Measurements from ENCODE around the gene TENT5A. TPM values are rescaled to one million over a fixed set of nuclear protein-coding genes. Genes with fewer than 3 reads are reported as not detected.
"Not testable (repeated sequence)": the region's sequence is repeated elsewhere in the genome, so short reads cannot be mapped to it uniquely, and the experiment has no call there.

The TENT5A gene
- total RNA-seq, 3 donors from 2014 or later = 26.3 to 30.4 (median 29.5) TPM

DNA sequence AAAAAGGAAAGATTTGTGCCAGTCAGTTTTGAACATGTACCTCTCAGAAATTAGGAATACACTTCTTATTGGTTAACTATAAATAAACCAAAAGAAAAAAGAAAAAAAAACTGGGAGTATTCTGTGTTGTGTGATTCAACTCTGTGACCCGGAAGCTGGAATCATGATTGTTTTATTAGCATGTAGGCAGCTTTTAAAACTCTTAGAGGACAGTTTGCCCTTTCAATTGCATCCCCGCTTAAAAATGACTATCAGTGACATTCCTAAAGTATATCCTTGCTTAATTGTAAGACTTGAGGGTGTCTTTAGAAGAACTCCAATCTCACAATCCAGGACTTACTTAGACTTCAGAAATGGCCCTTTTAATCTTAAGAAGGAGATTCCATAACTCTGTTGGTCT, 29.1 kb upstream of the TENT5A start:
- peak in 1 of 3 donors; percentile 21 for DNase-seq
- TF ChIP-seq, protein P1, sequence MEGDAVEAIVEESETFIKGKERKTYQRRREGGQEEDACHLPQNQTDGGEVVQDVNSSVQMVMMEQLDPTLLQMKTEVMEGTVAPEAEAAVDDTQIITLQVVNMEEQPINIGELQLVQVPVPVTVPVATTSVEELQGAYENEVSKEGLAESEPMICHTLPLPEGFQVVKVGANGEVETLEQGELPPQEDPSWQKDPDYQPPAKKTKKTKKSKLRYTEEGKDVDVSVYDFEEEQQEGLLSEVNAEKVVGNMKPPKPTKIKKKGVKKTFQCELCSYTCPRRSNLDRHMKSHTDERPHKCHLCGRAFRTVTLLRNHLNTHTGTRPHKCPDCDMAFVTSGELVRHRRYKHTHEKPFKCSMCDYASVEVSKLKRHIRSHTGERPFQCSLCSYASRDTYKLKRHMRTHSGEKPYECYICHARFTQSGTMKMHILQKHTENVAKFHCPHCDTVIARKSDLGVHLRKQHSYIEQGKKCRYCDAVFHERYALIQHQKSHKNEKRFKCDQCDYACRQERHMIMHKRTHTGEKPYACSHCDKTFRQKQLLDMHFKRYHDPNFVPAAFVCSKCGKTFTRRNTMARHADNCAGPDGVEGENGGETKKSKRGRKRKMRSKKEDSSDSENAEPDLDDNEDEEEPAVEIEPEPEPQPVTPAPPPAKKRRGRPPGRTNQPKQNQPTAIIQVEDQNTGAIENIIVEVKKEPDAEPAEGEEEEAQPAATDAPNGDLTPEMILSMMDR (IDR thresholded peaks at IDR 0.05) = no peak
- H3K9me3 ChIP-seq = no peaks in the 10 kb centered on the region
- no peaks in the 10 kb centered on the region for H3K4me1 ChIP-seq (ENCODE audit: low read depth)
- intact Hi-C loops (cut with DNase I, micrococcal nuclease) = loop anchor here in 1 of 2 donors (10.0 kb wide), 1 partner anchor 53 kb away; no protein-coding TSS in a partner anchor
- ATAC-seq = peak; percentile 75
- H3K36me3 ChIP-seq (ENCODE audit: low read depth) = no peaks in the 10 kb centered on the region
- H3K4me3 ChIP-seq = no peak overlapping the region

DNA sequence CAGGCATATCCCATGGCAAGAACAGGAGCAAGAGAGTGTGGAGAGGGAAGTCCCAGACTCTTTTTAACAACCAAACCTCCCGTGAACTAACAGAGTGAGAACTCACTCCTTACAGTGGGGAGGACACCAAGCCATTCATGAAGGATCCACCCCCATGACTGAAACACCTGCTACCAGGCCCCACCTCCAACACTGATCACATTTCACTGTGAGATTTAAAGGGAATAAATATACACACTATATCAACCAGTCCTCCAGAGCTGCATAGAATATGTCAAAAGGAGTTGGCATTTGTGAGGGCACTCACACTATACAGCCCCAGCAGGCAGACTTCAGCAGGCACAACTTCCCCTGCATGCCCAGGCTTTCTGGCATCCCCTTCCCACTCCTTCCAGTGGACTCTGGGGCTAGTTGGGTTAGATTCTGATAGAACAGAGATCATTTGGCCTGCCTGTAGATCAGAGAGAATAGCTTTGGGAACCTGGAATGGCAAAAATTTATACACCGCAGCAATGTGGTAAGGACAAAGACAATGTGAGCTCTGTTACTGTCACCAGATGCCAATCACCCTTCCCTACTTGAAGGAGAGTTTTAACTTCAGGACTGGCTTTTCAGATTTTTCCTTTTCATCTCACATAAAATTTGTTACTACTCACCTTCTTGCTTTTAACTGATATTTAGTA, 25.2 kb upstream of the TENT5A start:
- H3K36me3 ChIP-seq (ENCODE audit: low read depth) = no peaks in the 10 kb centered on the region
- no peak overlapping the region for H3K4me3 ChIP-seq
- DNase-seq = no peak
- no peak for ATAC-seq
- TF ChIP-seq, protein P1 (IDR thresholded peaks at IDR 0.05) = no peak
- intact Hi-C loops (cut with DNase I, micrococcal nuclease) = no loop called here
- H3K9me3 ChIP-seq = no peaks in the 10 kb centered on the region
- H3K4me1 ChIP-seq (ENCODE audit: low read depth) = no peaks in the 10 kb centered on the region

DNA sequence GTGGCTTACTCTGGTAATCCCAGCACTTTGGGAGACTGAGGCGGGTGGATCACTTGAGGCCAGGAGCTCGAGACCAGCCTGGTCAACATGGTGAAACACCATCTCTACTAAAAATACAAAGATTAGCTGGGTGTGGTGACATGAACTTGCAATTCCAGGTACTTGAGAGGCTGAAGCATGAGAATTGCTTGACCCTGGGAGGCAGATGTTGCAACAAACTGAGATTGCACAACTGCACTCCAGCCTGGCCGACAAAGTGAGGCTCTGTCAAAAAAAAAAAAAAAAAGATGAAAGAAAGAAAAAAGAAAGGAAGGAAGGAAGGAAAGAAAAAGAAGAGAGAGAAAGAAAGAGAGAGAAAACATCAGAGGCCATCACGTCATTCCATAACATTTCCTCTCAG, 23.7 kb upstream of the TENT5A start:
- H3K4me1 ChIP-seq (ENCODE audit: low read depth); H3K36me3 ChIP-seq (ENCODE audit: low read depth); H3K9me3 ChIP-seq; intact Hi-C loops (cut with DNase I, micrococcal nuclease); DNase-seq; H3K4me3 ChIP-seq: not testable (repeated sequence)
- ATAC-seq = peak; percentile 61

DNA sequence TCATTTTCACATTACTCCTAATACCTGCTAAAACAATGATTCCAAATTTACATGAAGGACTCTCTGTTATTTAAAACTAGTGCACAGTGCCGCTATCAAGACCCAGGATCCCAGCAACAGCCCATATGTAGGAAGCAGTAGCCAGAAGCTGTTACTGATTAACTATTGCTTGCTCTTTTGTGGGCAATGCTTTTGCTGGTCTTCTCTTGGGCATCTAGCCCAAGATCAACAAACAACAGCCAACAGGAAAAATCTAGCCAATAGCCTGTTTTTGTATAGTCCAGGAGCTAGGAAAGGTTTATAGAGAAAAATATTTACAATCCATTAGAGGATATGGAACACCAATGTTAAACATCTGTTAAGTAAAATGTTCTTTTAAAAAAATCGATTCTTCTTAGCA, 22.1 kb upstream of the TENT5A start:
- TF ChIP-seq, protein P1 (IDR thresholded peaks at IDR 0.05) = no peak
- DNase-seq = peak in 1 of 3 donors; percentile 25
- intact Hi-C loops (cut with DNase I, micrococcal nuclease) = no loop called here
- no peak overlapping the region for H3K4me3 ChIP-seq
- no peaks in the 10 kb centered on the region for H3K36me3 ChIP-seq (ENCODE audit: low read depth)
- ATAC-seq = peak; percentile 87
- no peaks in the 10 kb centered on the region for H3K9me3 ChIP-seq
- no peaks in the 10 kb centered on the region for H3K4me1 ChIP-seq (ENCODE audit: low read depth)

DNA sequence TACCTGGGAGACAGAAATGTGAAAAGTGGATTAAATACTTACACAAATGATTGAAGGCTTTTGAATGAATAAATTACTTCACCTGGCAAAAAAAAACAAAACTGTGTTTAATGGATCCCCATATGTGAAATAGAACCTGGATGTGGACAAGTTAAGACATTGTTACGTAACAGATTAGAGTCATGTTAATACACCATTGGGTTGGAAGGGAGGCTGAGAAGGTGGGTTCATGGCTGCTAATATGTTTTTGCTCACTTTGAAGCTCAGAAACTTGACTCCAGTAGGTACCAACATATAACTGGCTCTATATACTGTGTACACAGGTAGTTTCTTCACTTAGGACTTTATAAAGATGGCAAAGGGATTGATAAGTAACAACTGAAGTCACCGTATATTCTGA, 21.4 kb upstream of the TENT5A start:
- no peak for DNase-seq
- intact Hi-C loops (cut with DNase I, micrococcal nuclease) = no loop called here
- ATAC-seq = no peak

DNA sequence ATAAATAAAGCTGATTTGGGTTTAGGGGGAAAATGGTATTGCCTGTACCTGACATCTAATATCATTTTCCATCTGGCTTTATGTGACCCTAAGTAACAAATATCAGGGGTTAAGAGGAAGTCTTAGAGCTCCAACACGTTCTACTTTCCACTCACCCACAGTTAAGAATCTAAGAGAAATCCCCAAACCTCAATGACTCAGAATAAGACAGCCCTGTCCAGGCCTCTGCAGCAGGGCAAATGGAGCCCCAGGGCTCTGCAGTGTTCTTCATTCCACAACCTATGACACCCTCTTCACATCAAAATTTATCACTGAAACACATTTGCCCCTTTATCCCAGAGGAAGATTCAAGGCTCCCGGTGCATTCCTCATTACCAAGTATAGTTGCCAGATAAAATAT, 20.3 kb upstream of the TENT5A start:
- ATAC-seq = peak; percentile 29

More for the DNA sequence above, 21.4 kb upstream of the TENT5A start:
- Histone ChIP-seq H3K4me3 (no peak overlapping the region), H3K9me3 (no peaks in the 10 kb centered on the region), H3K36me3 (ENCODE audit: low read depth) (no peaks in the 10 kb centered on the region), H3K4me1 (ENCODE audit: low read depth) (no peaks in the 10 kb centered on the region)
- TF ChIP-seq, protein P1 (IDR thresholded peaks at IDR 0.05) = no peak

More for the DNA sequence above, 20.3 kb upstream of the TENT5A start:
- H3K9me3 ChIP-seq = no peaks in the 10 kb centered on the region
- no peaks in the 10 kb centered on the region for H3K4me1 ChIP-seq (ENCODE audit: low read depth)
- no peak overlapping the region for H3K4me3 ChIP-seq
- no peaks in the 10 kb centered on the region for H3K36me3 ChIP-seq (ENCODE audit: low read depth)
- intact Hi-C loops (cut with DNase I, micrococcal nuclease) = no loop called here
- DNase-seq = no peak
- TF ChIP-seq, protein P1 (IDR thresholded peaks at IDR 0.05) = no peak

Measured in mucosa of descending colon (tissue), 3 donors.